Fibroblast of skin of scalp (primary cell): ENCODE measurements around the gene ZSWIM4. TPM values are rescaled to one million over a fixed set of nuclear protein-coding genes. Genes with fewer than 3 reads are reported as not detected.
"Not testable (repeated sequence)": the region's sequence is repeated elsewhere in the genome, so short reads cannot be mapped to it uniquely, and the experiment has no call there.

ENCODE experiments used
- DNase-seq: peaks from one replicate; pipeline ENCODE4 v3.0.0-alpha.2; 2013
- polyA plus RNA-seq, 2 experiments: library from polyadenylated mRNA; unstranded; fragments of 120-200 nt; gene quantifications; one replicate each; pipeline ENCODE4 v1.2.1, GENCODE V29; 2013; ENCODE audit not compliant: insufficient read length in 2 of 2

Gene ZSWIM4
- 5.5 TPM for polyA plus RNA-seq (2013, experiment 1 of 2; ENCODE audit: insufficient read length)
- 4.9 TPM for polyA plus RNA-seq (2013, experiment 2 of 2; ENCODE audit: insufficient read length)

- peak; percentile 100 for DNase-seq
Measured at GRCh38 chr19:13794757-13795589, at the start of gene ZSWIM4. TSS of gene ZSWIM4 (plus strand) at chr19:13795443. CDS start at chr19:13795649, 206 bp downstream.

GRCh38 chr19:13747098-13747453 lies 48.2 kb upstream of the ZSWIM4 start:
- no peak for DNase-seq

DNA sequence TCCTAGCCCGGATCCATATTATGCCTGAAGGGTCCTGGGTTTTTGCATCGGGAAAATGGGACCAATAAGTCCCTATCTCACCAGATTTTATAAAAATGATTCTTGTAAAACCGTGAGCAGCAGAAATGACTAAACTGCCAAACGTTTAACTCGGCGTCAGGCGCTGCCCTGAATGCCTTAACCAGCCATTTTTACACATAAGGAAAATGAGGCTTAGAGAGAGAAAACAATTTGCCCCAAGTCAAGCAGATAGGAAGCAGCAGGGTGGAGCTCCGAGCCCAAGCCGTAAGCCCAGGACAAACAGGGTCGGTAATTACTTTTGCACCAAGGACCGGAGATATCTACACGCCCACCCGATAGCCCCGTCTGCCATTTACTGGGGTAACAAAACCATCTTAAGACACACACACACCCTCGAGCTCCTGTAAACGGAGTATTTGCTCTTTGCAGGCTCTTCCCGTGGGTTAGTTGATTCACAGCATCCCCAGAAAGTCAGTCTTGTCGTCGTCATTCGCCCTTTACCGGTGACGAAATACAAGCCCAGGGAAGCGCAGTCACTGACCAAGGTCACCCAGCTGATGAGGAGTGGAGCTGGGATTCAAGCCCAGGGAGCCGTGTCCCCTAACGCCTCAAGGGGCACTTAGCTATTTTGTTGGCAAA lies 46.9 kb upstream of the ZSWIM4 start:
- DNase-seq, result peak; percentile 11

GRCh38 chr19:13751436-13751835 lies 43.8 kb upstream of the ZSWIM4 start:
- no peak for DNase-seq

DNA sequence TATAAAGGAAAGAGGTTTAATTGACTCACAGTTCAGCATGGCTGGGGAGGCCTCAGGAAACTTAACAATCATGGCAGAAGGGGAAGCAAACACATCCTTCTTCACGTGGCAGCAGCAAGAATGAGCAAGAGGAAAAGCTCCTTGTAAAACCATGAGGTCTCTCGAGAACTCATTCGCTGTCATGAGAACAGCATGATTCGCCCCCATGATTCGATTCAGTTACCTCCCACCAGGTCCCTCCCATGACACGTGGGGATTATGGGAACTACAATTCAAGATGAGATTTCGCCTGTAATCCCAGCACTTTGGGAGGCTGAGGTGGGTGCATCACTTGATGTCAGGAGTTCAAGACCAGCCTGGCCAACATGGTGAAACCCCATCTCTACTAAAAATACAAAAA lies 41.6 kb upstream of the ZSWIM4 start:
- not testable (repeated sequence) for DNase-seq

GRCh38 chr19:13756210-13756609 lies 39.0 kb upstream of the ZSWIM4 start:
- DNase-seq, result no peak

DNA sequence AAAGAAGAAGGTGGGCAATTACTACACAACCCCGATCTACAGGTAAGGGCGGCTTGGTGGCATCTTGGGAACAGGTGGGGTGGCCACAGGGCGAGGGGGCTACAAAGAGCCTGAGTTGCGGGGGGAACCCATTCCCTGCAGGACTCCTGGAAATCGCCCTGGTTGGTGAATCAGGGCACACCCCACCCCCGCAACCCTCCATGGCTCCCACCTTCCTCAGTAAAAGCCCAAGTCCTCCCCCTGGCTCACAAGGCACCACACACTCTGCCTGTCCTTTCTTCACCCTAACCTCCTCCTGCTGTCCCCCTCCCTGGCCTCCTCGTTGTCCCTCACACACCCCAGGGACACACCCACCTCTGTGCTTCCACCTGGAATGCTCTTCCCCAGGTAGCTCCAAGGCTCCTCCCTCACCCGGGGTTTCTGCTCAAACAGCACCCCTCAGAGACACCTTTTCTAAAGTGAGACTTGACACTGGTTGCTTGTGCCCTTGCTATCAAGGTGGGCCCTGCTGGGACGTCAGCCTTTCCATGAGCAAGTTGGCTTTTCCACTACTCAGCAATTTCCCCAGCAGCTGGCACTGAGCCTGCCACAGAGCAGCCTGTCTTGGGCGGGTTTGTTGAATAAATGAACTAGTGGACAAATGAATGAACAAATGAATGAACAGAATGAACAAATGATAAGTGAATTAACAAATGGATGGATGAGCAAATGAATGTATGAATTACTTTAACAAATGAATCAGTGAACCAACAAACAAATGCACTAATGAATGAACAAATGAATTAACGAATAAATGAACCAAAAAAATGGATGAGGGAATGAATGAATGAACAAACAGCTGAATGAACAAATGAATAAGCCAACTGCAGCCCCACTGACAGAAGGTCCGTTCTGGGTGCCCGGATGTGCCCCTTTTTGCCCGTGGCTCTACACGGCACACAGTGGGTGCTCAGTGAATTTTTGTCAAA lies 37.2 kb upstream of the ZSWIM4 start:
- DNase-seq, result no peak

DNA sequence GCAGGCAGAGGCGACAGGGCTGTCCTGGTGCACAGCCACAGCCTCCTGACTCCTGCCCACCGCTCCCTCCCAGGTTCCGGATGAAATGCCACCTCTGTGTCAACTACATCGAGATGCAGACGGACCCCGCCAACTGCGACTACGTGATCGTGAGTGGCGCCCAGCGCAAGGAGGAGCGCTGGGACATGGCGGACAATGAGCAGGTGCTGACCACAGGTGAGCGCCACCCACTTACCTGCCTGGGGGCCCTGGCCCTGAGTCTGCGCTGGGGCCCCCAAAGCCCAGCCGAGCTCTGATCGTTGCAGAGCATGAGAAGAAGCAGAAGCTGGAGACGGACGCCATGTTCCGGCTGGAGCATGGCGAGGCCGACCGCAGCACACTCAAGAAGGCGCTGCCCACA lies 36.4 kb upstream of the ZSWIM4 start:
- DNase-seq, result no peak

DNA sequence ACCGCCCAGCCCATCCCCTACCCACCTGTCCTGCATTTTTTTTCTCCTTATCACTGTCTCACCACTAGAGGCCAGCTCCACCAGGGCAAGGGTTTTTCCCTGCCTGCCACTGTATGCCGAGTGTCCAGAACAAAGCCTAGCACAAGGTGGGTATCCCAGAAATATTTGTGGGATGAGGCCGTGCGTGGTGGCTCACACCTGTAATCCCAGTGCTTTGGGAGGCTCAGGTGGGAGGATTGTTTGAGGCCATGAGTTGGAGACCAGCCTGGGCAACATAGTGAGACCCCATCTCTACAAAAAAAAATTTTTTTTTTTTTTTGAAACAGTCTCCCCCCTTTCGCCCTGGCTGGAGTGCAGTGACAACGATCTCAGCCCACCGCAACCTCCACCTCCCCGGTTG lies 33.8 kb upstream of the ZSWIM4 start:
- no peak for DNase-seq

DNA sequence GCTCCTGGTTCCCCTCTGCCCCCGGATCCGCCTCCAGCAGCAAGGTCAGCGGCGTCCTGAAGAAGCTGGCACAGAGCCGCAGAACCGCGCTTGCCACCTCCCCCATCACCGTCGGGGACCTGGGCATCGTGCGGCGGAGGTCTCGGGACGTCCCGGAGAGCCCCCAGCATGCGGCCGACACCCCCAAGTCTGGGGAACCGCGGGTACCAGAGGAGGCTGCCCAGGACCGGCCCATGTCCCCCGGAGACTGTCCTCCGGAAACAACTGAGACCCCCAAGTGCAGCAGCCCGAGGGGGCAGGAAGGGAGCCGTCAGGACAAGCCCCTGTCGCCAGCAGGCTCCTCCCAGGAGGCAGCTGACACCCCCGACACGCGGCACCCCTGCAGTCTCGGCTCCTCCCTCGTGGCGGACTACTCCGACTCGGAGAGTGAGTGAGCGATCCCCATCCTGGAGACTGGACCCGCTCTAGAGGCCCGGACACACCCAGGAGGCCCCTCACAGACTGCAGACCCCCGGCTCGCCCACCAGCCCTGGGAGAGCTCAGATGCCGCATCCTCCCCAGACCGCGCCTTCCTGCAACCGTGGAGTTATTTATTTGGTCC lies 32.5 kb upstream of the ZSWIM4 start:
- no peak for DNase-seq

DNA sequence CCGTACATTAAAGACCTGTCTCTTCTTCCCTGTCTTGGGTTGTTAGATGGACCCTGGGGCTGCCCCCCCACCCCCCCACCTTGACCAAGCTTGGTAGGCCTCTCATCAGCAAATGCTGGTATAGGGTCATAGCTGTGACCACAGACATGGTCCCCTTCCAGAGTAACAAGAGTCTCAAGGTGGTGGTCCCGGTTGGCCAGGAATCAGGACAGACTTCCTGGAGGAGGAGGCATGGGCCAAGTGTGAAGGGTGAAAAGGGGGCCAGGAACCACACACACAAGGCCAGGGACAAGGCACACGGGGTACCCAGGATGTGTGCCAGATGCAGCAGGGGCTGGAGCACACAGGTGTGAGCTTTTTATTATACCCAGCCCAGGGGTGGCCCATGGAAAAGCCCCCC lies 32.0 kb upstream of the ZSWIM4 start:
- DNase-seq, result no peak

DNA sequence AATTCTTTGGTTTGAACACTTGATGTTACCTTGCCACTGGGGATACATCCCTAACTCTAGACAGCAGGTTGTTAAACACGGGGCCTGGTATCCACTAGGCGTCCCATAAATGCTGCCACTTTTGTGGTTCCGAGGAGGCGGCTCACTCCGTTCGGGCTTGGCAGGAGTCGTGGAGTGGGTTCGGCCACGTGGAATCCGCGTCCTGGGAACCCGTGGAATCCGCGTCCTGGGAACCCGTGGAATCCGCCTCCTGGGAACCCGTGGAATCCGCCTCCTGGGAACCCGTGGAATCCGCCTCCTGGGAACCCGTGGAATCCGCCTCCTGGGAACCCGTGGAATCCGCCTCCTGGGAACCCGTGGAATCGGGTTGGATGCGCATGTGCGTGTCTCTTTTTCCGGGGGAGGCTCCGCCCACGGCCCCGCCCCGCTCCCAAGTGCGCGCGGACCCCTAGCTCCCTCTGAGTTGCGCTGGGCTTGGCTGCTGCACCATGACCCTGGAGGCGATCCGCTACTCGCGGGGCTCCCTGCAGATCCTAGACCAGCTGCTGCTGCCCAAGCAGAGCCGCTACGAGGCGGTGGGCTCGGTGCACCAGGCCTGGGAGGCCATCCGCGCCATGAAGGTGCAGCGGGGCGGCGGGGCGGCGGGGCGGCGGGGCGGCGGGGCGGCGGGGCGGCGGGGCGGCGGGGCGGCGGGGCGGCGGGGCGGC lies 31.0 kb upstream of the ZSWIM4 start, which contains the start of gene MRI1:
TSS of gene MRI1 (plus strand) at position 422 of the 707 bp plus-strand sequence. CDS start at position 489, 67 bp downstream.
- DNase-seq, result peak; percentile 69

GRCh38 chr19:13764821-13765394 lies 30.3 kb upstream of the ZSWIM4 start:
- DNase-seq, result no peak

GRCh38 chr19:13765395-13766094 lies 29.7 kb upstream of the ZSWIM4 start:
- DNase-seq, result no peak

DNA sequence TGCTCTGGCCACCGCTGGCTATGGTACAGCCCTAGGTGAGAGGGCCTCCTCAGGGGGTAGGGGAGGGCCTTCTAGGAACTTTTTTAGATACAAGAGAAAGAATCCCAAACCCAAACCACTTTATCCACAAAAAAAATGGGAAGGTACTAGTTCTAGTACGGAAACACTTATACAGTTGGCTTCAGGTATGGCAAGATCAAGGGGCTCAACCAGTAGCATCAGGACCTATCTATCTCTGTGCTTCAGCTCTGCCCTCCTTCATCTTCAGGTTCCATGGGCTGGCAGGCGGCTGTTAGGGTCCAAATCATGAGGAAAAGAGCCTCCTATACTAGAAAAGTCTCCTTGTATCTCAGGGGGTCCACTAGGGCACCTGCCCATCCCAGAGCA lies 29.2 kb upstream of the ZSWIM4 start:
- no peak for DNase-seq

DNA sequence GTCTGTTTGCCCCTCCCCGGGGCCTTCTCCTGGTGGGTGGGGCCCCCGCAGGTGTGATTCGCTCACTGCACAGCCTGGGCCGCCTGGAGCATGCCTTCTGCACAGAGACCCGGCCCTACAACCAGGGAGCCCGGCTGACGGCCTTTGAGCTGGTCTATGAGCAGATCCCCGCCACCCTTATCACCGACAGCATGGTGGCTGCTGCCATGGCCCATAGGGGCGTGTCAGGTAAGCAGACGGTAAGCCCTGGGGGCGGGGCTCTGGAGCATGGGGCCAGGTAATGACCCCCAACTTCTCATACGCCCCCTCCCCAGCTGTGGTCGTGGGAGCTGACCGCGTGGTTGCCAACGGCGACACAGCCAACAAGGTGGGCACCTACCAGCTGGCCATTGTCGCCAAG lies 26.7 kb upstream of the ZSWIM4 start:
- no peak for DNase-seq

DNA sequence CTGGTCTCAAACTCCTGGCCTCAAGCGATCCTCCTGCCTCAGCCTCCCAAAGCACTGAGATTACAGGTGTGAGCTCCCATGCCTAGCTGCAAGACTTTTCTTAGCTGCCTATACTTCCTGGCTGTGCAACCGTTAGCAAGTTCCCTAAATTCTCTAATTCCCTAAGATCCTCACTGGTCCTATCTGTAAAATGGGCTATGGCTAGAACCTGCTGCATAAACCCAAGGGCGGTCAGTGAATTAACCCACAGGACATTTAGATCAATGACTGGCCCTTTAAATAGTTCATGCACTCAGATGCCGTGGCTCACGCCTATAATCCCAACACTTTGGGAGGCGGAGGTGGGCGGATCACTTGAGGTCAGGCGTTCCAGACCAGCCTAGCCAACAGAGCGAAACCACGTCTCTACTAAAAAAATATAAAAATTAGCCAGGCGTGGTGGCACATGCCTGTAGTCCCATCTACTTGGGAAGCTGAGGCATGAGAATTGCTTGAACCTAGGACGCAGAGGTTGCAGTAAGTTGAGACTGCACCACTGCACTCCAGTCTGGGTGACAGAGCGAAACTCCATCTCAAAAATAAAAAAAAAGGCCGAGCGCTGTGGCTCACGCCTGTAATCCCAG lies 25.1 kb upstream of the ZSWIM4 start:
- DNase-seq, result no peak

- DNase-seq, result peak; percentile 92
Measured at GRCh38 chr19:13774217-13775191, 20.7 kb upstream of the ZSWIM4 start, which contains the start of gene C19orf53. TSS of gene C19orf53 (plus strand) at chr19:13774456. CDS start at chr19:13774478, 22 bp downstream.

GRCh38 chr19:13778398-13778797 lies 16.8 kb upstream of the ZSWIM4 start:
- DNase-seq, result no peak
